WTC11 (cell line): ENCODE data around the gene TNFAIP8L1.

Experiments used
- ARID4B ChIP-seq: sonication (generic); formaldehyde crosslinking; IDR thresholded peaks from 2 replicates; pipeline ENCODE4 v1.8.0; 2023; ENCODE audit warnings: missing genetic modification reagents, mild to moderate bottlenecking, borderline replicate concordance
- ATF1 ChIP-seq: sonication (generic); formaldehyde crosslinking; IDR thresholded peaks from 2 replicates; pipeline ENCODE4 v1.8.1; 2023; ENCODE audit warnings: mild to moderate bottlenecking, moderate library complexity, missing genetic modification reagents
- CREB1 ChIP-seq: sonication (generic); formaldehyde crosslinking; IDR thresholded peaks from 2 replicates; pipeline ENCODE4 v1.8.0; 2023; ENCODE audit warnings: mild to moderate bottlenecking, missing genetic modification reagents
- CTCF ChIP-seq: fragments of 200-600 bp; IDR thresholded peaks from 2 replicates; pipeline ENCODE4 v1.8.0; 2022; ENCODE audit warnings: antibody characterized with exemption
- GABPB1 ChIP-seq: sonication (generic); formaldehyde crosslinking; IDR thresholded peaks from 2 replicates; pipeline ENCODE4 v1.8.1; 2023; ENCODE audit warnings: mild to moderate bottlenecking, missing genetic modification reagents
- KAT7 ChIP-seq: sonication (generic); formaldehyde crosslinking; IDR thresholded peaks from 2 replicates; pipeline ENCODE4 v1.8.1; 2023; ENCODE audit warnings: missing genetic modification reagents, mild to moderate bottlenecking, borderline replicate concordance
- OVOL2 ChIP-seq: fragments of 250-450 bp; sonication (Bioruptor Pico); IDR thresholded peaks from 2 replicates; pipeline ENCODE4 v1.9.0; 2021; ENCODE audit warnings: mild to moderate bottlenecking, borderline replicate concordance
- RELA ChIP-seq: sonication (generic); formaldehyde crosslinking; IDR thresholded peaks from 2 replicates; pipeline ENCODE4 v1.8.1; 2022; ENCODE audit warnings: missing genetic modification reagents, mild to moderate bottlenecking, borderline replicate concordance
- SOX15 ChIP-seq: fragments of 250-450 bp; sonication (Bioruptor Pico); IDR thresholded peaks from 2 replicates; pipeline ENCODE4 v1.9.0; 2021; ENCODE audit warnings: mild to moderate bottlenecking
- TEAD4 ChIP-seq: sonication (generic); formaldehyde crosslinking; IDR thresholded peaks from 2 replicates; pipeline ENCODE4 v1.8.0; 2022; ENCODE audit warnings: mild to moderate bottlenecking, missing genetic modification reagents
- USF2 ChIP-seq: sonication (generic); formaldehyde crosslinking; IDR thresholded peaks from 2 replicates; pipeline ENCODE4 v1.8.1; 2023; ENCODE audit warnings: mild to moderate bottlenecking, missing genetic modification reagents, moderate library complexity
- ZNF219 ChIP-seq: sonication (generic); formaldehyde crosslinking; IDR thresholded peaks from 2 replicates; pipeline ENCODE4 v1.8.0; 2023; ENCODE audit warnings: missing genetic modification reagents, mild to moderate bottlenecking, borderline replicate concordance
- TF ChIP-seq, protein P1 (sequence below): sonication (generic); formaldehyde crosslinking; IDR thresholded peaks from 2 replicates; pipeline ENCODE4 v1.8.0; 2022; ENCODE audit warnings: mild to moderate bottlenecking, missing genetic modification reagents
- TF ChIP-seq, protein P2 (sequence below): sonication (generic); formaldehyde crosslinking; conservative IDR thresholded peaks from 2 replicates; pipeline ENCODE4 v1.8.1; 2022; ENCODE audit warnings: mild to moderate bottlenecking, missing genetic modification reagents

GRCh38 chr19:4647676-4648644, 8.6 kb downstream of the TNFAIP8L1 start:
- TF ChIP-seq CTCF (no peak), CREB1 (CRISPR knock-in tag) (no peak), ZNF219 (no peak), OVOL2 (CRISPR knock-in tag) (no peak), SOX15 (CRISPR knock-in tag) (no peak), KAT7 (CRISPR knock-in tag) (no peak), GABPB1 (CRISPR knock-in tag) (no peak), RELA (CRISPR knock-in tag) (no peak), USF2 (CRISPR knock-in tag) (no peak), ARID4B (no peak), ATF1 (CRISPR knock-in tag) (no peak), TEAD4 (no peak)
- TF ChIP-seq, protein P1, sequence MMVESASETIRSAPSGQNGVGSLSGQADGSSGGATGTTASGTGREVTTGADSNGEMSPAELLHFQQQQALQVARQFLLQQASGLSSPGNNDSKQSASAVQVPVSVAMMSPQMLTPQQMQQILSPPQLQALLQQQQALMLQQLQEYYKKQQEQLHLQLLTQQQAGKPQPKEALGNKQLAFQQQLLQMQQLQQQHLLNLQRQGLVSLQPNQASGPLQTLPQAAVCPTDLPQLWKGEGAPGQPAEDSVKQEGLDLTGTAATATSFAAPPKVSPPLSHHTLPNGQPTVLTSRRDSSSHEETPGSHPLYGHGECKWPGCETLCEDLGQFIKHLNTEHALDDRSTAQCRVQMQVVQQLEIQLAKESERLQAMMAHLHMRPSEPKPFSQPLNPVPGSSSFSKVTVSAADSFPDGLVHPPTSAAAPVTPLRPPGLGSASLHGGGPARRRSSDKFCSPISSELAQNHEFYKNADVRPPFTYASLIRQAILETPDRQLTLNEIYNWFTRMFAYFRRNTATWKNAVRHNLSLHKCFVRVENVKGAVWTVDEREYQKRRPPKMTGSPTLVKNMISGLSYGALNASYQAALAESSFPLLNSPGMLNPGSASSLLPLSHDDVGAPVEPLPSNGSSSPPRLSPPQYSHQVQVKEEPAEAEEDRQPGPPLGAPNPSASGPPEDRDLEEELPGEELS (CRISPR knock-in tag) = no peak
- TF ChIP-seq, protein P2, sequence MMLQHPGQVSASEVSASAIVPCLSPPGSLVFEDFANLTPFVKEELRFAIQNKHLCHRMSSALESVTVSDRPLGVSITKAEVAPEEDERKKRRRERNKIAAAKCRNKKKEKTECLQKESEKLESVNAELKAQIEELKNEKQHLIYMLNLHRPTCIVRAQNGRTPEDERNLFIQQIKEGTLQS (CRISPR knock-in tag) = no peak
